NB4 (cell line): ENCODE data around the gene PCSK5.

ENCODE experiments used
- MYC ChIP-seq: IDR thresholded peaks from 2 replicates; pipeline ENCODE4 v1.6.1; 2011; ENCODE audit warnings: low read depth, low read length
- POLR2A ChIP-seq: IDR thresholded peaks from 2 replicates; pipeline ENCODE4 v1.6.1; 2011; ENCODE audit warnings: mild to moderate bottlenecking; ENCODE audit not compliant: insufficient read length; ENCODE audit errors: extremely low read depth
- TF ChIP-seq, protein P1 (sequence below): IDR thresholded peaks from one replicate; pipeline ENCODE4 v1.5.1; 2012; ENCODE audit warnings: low read depth, low read length

DNA sequence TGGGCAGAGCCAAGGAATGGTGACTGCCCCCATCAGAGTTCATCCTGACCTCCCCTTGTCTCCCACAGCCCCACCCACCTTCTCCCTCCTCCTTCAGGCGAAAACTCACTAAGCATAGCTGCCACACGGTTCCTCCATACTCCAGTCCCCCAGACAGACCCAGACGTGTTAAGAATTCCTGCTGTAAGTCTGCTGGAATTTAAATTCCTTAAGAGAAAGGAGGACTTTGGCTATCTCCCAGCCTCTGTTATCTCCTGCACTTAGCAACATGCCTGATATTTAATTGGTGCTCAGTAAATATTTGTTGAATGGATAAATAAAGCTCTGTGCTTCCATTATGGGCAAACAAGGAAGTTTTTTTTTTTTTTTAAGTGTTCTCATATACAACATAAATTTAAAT lies 290.1 kb downstream of the PCSK5 start:
- TF ChIP-seq POLR2A, result no peak
- TF ChIP-seq, protein P1, sequence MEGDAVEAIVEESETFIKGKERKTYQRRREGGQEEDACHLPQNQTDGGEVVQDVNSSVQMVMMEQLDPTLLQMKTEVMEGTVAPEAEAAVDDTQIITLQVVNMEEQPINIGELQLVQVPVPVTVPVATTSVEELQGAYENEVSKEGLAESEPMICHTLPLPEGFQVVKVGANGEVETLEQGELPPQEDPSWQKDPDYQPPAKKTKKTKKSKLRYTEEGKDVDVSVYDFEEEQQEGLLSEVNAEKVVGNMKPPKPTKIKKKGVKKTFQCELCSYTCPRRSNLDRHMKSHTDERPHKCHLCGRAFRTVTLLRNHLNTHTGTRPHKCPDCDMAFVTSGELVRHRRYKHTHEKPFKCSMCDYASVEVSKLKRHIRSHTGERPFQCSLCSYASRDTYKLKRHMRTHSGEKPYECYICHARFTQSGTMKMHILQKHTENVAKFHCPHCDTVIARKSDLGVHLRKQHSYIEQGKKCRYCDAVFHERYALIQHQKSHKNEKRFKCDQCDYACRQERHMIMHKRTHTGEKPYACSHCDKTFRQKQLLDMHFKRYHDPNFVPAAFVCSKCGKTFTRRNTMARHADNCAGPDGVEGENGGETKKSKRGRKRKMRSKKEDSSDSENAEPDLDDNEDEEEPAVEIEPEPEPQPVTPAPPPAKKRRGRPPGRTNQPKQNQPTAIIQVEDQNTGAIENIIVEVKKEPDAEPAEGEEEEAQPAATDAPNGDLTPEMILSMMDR, result no peak
- no peak for TF ChIP-seq MYC
